Central memory CD8-positive, alpha-beta T cell (primary cell): ENCODE results near the gene KCNN4.

ENCODE experiments used
- ATAC-seq: fragments of 150-1000 bp; cut with Tn5 transposase; replicated peaks from 2 replicates; pipeline ENCODE4 v1.10.0; 2022; ENCODE audit warnings: mild to moderate bottlenecking, moderate FRiP score, moderate number of reproducible peaks; ENCODE audit not compliant: poor library complexity, severe bottlenecking; ENCODE audit errors: extremely low read depth
- DNase-seq, 2 donors: peaks; one replicate each; pipeline ENCODE4 v3.0.0; 2021; ENCODE audit warnings: low spot score in 2 of 2
- H3K27ac Mint-ChIP-seq: one replicate; pipeline ENCODE4 v1.8.0; 2022; ENCODE audit warnings: low read depth, mild to moderate bottlenecking, moderate library complexity, mixed read lengths
- H3K27me3 Mint-ChIP-seq: one replicate; pipeline ENCODE4 v1.8.0; 2022; ENCODE audit warnings: mixed read lengths
- H3K36me3 Mint-ChIP-seq: one replicate; pipeline ENCODE4 v1.8.0; 2022; ENCODE audit warnings: mild to moderate bottlenecking, moderate library complexity, mixed read lengths; ENCODE audit not compliant: insufficient read depth
- H3K4me1 Mint-ChIP-seq: one replicate; pipeline ENCODE4 v1.8.0; 2022; ENCODE audit warnings: mixed read lengths
- H3K4me3 Mint-ChIP-seq: one replicate; pipeline ENCODE4 v1.8.0; 2022; ENCODE audit warnings: mild to moderate bottlenecking, moderate library complexity, mixed read lengths
- H3K9me3 Mint-ChIP-seq: one replicate; pipeline ENCODE4 v1.8.0; 2022; ENCODE audit warnings: mixed read lengths

Gene KCNN4

GRCh38 chr19:43797118-43797517 is 16.3 kb upstream of the KCNN4 start:
- Mint-ChIP-seq H3K27me3 (peaks cover 20% of the 10 kb centered on the region), H3K27ac (peak overlapping the region; percentile 18), H3K36me3 (peaks cover 3% of the 10 kb centered on the region), H3K4me1 (peaks cover 21% of the 10 kb centered on the region), H3K9me3 (no peaks in the 10 kb centered on the region), H3K4me3 (peak overlapping the region; percentile 72)
- DNase-seq = no peak
- no peak for ATAC-seq

GRCh38 chr19:43790587-43790986 is 9.8 kb upstream of the KCNN4 start:
- ATAC-seq (no peak), DNase-seq (no peak)
- no peak overlapping the region for H3K4me3 Mint-ChIP-seq
- peaks cover 20% of the 10 kb centered on the region for H3K27me3 Mint-ChIP-seq
- peaks cover 6% of the 10 kb centered on the region for H3K36me3 Mint-ChIP-seq
- H3K9me3 Mint-ChIP-seq = no peaks in the 10 kb centered on the region
- H3K27ac Mint-ChIP-seq = no peak overlapping the region
- no peaks in the 10 kb centered on the region for H3K4me1 Mint-ChIP-seq

GRCh38 chr19:43789029-43789428 is 8.3 kb upstream of the KCNN4 start:
- Mint-ChIP-seq H3K4me3 (no peak overlapping the region), H3K4me1 (peaks cover 11% of the 10 kb centered on the region), H3K36me3 (peaks cover 6% of the 10 kb centered on the region), H3K27ac (no peak overlapping the region), H3K9me3 (no peaks in the 10 kb centered on the region), H3K27me3 (peaks cover 21% of the 10 kb centered on the region)
- DNase-seq (no peak), ATAC-seq (no peak)

GRCh38 chr19:43786665-43787064 is 5.9 kb upstream of the KCNN4 start:
- peaks cover 21% of the 10 kb centered on the region for H3K27me3 Mint-ChIP-seq
- H3K4me3 Mint-ChIP-seq = no peak overlapping the region
- ATAC-seq = no peak
- peaks cover 30% of the 10 kb centered on the region for H3K4me1 Mint-ChIP-seq
- H3K36me3 Mint-ChIP-seq = peaks cover 6% of the 10 kb centered on the region
- DNase-seq = no peak
- H3K27ac Mint-ChIP-seq = no peak overlapping the region
- H3K9me3 Mint-ChIP-seq = no peaks in the 10 kb centered on the region

GRCh38 chr19:43784981-43785808 is 4.4 kb upstream of the KCNN4 start:
- H3K27me3 Mint-ChIP-seq = peaks cover 21% of the 10 kb centered on the region
- H3K27ac Mint-ChIP-seq = no peak overlapping the region
- DNase-seq (peak; percentile 32 to 41), ATAC-seq (no peak)
- H3K4me3 Mint-ChIP-seq = no peak overlapping the region
- no peaks in the 10 kb centered on the region for H3K9me3 Mint-ChIP-seq
- H3K36me3 Mint-ChIP-seq = peaks cover 6% of the 10 kb centered on the region
- H3K4me1 Mint-ChIP-seq = peaks cover 41% of the 10 kb centered on the region

GRCh38 chr19:43784241-43784980 is 3.6 kb upstream of the KCNN4 start:
- Mint-ChIP-seq H3K4me1 (peaks cover 47% of the 10 kb centered on the region), H3K27ac (peak overlapping the region; percentile 76), H3K4me3 (peak overlapping the region; percentile 72), H3K27me3 (peaks cover 21% of the 10 kb centered on the region), H3K9me3 (no peaks in the 10 kb centered on the region), H3K36me3 (peaks cover 3% of the 10 kb centered on the region)
- DNase-seq = no peak
- no peak for ATAC-seq

- Mint-ChIP-seq H3K36me3 (peaks cover 2% of the 10 kb centered on the region), H3K27me3 (peaks cover 14% of the 10 kb centered on the region), H3K4me3 (peak overlapping the region; percentile 72), H3K27ac (peak overlapping the region; percentile 76), H3K4me1 (peaks cover 51% of the 10 kb centered on the region), H3K9me3 (no peaks in the 10 kb centered on the region)
- DNase-seq (no peak), ATAC-seq (no peak)
Measured at GRCh38 chr19:43783636-43784035, 2.9 kb upstream of the KCNN4 start.

- H3K4me3 Mint-ChIP-seq = peak overlapping the region; percentile 72
- peaks cover 11% of the 10 kb centered on the region for H3K27me3 Mint-ChIP-seq
- peaks cover 2% of the 10 kb centered on the region for H3K36me3 Mint-ChIP-seq
- H3K9me3 Mint-ChIP-seq = no peaks in the 10 kb centered on the region
- DNase-seq (no peak), ATAC-seq (peak; percentile 45)
- H3K4me1 Mint-ChIP-seq = peaks cover 59% of the 10 kb centered on the region
- H3K27ac Mint-ChIP-seq = peak overlapping the region; percentile 76
Measured at GRCh38 chr19:43782689-43783231, 2.0 kb upstream of the KCNN4 start.

- Mint-ChIP-seq H3K27me3 (peaks cover 11% of the 10 kb centered on the region), H3K27ac (peak overlapping the region; percentile 76), H3K4me1 (peaks cover 63% of the 10 kb centered on the region), H3K4me3 (peak overlapping the region; percentile 72), H3K36me3 (peaks cover 2% of the 10 kb centered on the region), H3K9me3 (no peaks in the 10 kb centered on the region)
- DNase-seq (no peak), ATAC-seq (no peak)
Measured at GRCh38 chr19:43782311-43782660, 1.5 kb upstream of the KCNN4 start.

GRCh38 chr19:43781630-43782310 is 997 bp upstream of the KCNN4 start:
- Mint-ChIP-seq H3K9me3 (no peaks in the 10 kb centered on the region), H3K4me3 (peak overlapping the region; percentile 72)
- DNase-seq = no peak

GRCh38 chr19:43779820-43780219 is 953 bp downstream of the KCNN4 start:
- peaks cover 2% of the 10 kb centered on the region for H3K36me3 Mint-ChIP-seq
- no peaks in the 10 kb centered on the region for H3K9me3 Mint-ChIP-seq
- H3K4me3 Mint-ChIP-seq = peak overlapping the region; percentile 72
- H3K4me1 Mint-ChIP-seq = peaks cover 74% of the 10 kb centered on the region
- H3K27me3 Mint-ChIP-seq = peaks cover 11% of the 10 kb centered on the region
- DNase-seq = no peak
- ATAC-seq = no peak
- peak overlapping the region; percentile 76 for H3K27ac Mint-ChIP-seq

More at GRCh38 chr19:43781630-43782310, 997 bp upstream of the KCNN4 start:
- Mint-ChIP-seq H3K36me3 (peaks cover 2% of the 10 kb centered on the region), H3K27me3 (peaks cover 11% of the 10 kb centered on the region), H3K4me1 (peaks cover 68% of the 10 kb centered on the region), H3K27ac (peak overlapping the region; percentile 76)
- no peak for ATAC-seq

- peaks cover 71% of the 10 kb centered on the region for H3K4me1 Mint-ChIP-seq
Measured at GRCh38 chr19:43779147-43779819, 1.5 kb downstream of the KCNN4 start.

More at GRCh38 chr19:43779147-43779819, 1.5 kb downstream of the KCNN4 start:
- Mint-ChIP-seq H3K4me3 (peak overlapping the region; percentile 72), H3K36me3 (peaks cover 2% of the 10 kb centered on the region), H3K27ac (peak overlapping the region; percentile 76), H3K9me3 (no peaks in the 10 kb centered on the region), H3K27me3 (peaks cover 11% of the 10 kb centered on the region)
- ATAC-seq (no peak), DNase-seq (no peak)
